Tibial nerve (tissue), 4 donors: ENCODE data around the gene KRTDAP. TPM values are rescaled to one million over a fixed set of nuclear protein-coding genes. Genes with fewer than 3 reads are reported as not detected.

ENCODE experiments used
- DNase-seq, 2 donors: peaks; one replicate each; pipeline ENCODE4 v3.0.0-alpha.2; 2019; ENCODE audit warnings: low spot score in 2 of 2
- H3K27ac ChIP-seq, 4 donors: fragments of 200-600 bp; sonication (generic) in 3 of 4; one replicate each; pipeline ENCODE4 v1.5.1; 2017 to 2019; ENCODE audit warnings: mild to moderate bottlenecking in 1 of 4
- H3K27me3 ChIP-seq, 2 donors: fragments of 200-600 bp; sonication (generic) in 1 of 2; one replicate each; pipeline versions ENCODE4 v1.5.1 to v1.6.0; 2017 to 2019
- H3K36me3 ChIP-seq, 3 donors: fragments of 200-600 bp; sonication (generic); one replicate each; pipeline ENCODE4 v1.5.1; 2018 to 2019
- H3K4me1 ChIP-seq, 4 donors: fragments of 200-600 bp; sonication (generic) in 3 of 4; one replicate each; pipeline ENCODE4 v1.5.1; 2017 to 2019
- H3K4me3 ChIP-seq, 4 donors: fragments of 200-600 bp; sonication (generic) in 3 of 4; one replicate each; pipeline ENCODE4 v1.5.1; 2017 to 2019; ENCODE audit warnings: mild to moderate bottlenecking in 1 of 4, moderate library complexity in 1 of 4
- H3K9me3 ChIP-seq, 4 donors: fragments of 200-600 bp; sonication (generic) in 3 of 4; one replicate each; pipeline ENCODE4 v1.5.1; 2017 to 2019
- EP300 ChIP-seq, 2 donors: sonication (generic); formaldehyde crosslinking; IDR thresholded peaks; one replicate each; pipeline ENCODE4 v1.6.1; 2017; ENCODE audit warnings: antibody characterized with exemption in 2 of 2, mild to moderate bottlenecking in 1 of 2
- POLR2A ChIP-seq, 2 donors: fragments of 450-650 bp; IDR thresholded peaks; one replicate each; pipeline ENCODE4 v1.6.1; 2017; ENCODE audit warnings: antibody characterized with exemption in 2 of 2, mild to moderate bottlenecking in 2 of 2, moderate library complexity in 2 of 2
- WGBS, 2 donors: methylation state at CpG; one replicate each; pipeline ENCODE4 v1.1.5; 2018; 5-methylcytosine and 5-hydroxymethylcytosine counted together
- total RNA-seq, 4 donors: library from RNA; depleted of rRNA; stranded (reverse); fragments of >200 nt; gene quantifications; one replicate each; pipeline ENCODE4 v1.1.0, GENCODE V29; 2016
- TF ChIP-seq, protein P1 (sequence below), 5 experiments: fragments of 200-600 bp in 3 of 5; fragments of 450-650 bp in 2 of 5; sonication (generic) in 3 of 5; IDR thresholded peaks; one replicate each; pipeline ENCODE4 v1.5.1; 2016 to 2019; ENCODE audit warnings: antibody characterized with exemption in 5 of 5, mild to moderate bottlenecking in 3 of 5, moderate library complexity in 2 of 5

KRTDAP gene
- total RNA-seq, 4 donors from 2014 or later = not detected

DNA sequence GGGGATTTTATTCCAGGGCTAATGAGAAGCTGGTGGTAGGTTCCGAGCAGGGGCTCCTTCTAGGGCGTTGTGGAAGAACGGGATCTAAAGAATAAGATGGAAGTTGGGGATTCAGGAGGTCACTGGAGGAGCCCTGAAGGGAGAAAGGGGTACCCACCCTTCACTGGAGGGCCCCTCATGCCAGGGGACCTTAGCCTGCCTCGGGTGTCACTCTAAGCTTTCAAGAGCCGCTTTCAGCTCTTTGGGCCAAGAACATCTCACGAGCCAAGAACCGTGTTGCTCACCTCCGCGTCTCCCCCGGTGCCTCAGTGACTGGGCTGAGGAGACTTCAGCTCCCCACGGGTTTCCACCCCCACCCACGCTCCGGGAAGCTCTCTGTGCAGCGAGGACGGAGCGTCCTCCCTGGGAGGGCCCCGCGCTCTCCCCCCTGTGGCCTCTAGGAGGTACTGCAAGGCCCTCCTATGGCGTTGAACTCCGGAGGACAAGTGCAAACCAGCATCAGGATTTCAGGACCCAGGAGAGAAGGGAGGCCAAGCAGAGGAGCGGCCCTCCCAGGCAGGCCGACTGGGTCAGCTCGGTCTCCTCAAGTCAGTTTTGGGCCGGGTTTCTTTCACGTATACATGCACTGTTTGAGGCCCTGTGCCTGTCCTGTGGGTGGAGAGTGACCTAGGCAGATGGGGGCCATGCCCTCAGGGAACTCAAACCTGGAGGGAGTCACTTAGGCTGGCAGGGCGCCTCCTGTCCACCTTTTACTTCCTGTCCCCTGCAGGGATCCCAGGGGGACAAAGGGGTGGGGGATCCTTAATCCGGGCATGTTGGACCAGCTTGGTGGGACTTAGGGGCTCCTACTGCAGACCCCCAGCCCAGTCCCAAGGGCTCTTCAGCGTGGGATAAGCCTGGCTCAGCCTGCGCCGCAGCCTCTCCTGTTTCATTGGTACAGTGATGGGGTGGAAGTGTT lies 5.1 kb upstream of the KRTDAP start:
- no peak overlapping the region for H3K27ac ChIP-seq
- H3K4me1 ChIP-seq = peaks cover 0 to 7% (median 2%) of the 10 kb centered on the region in 4 donors
- no peaks in the 10 kb centered on the region for H3K9me3 ChIP-seq
- no peak overlapping the region for H3K4me3 ChIP-seq
- WGBS, 2 donors = 20 to 29% methylated on average over 21 to 28 of the region's 30 CpGs
- DNase-seq = peak in 1 of 2 donors; percentile 48
- peaks cover 0 to 21% of the 10 kb centered on the region in 2 donors for H3K27me3 ChIP-seq
- TF ChIP-seq POLR2A (IDR thresholded peaks at IDR 0.05) = no peak
- TF ChIP-seq, protein P1, sequence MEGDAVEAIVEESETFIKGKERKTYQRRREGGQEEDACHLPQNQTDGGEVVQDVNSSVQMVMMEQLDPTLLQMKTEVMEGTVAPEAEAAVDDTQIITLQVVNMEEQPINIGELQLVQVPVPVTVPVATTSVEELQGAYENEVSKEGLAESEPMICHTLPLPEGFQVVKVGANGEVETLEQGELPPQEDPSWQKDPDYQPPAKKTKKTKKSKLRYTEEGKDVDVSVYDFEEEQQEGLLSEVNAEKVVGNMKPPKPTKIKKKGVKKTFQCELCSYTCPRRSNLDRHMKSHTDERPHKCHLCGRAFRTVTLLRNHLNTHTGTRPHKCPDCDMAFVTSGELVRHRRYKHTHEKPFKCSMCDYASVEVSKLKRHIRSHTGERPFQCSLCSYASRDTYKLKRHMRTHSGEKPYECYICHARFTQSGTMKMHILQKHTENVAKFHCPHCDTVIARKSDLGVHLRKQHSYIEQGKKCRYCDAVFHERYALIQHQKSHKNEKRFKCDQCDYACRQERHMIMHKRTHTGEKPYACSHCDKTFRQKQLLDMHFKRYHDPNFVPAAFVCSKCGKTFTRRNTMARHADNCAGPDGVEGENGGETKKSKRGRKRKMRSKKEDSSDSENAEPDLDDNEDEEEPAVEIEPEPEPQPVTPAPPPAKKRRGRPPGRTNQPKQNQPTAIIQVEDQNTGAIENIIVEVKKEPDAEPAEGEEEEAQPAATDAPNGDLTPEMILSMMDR (IDR thresholded peaks at IDR 0.05) = peak; percentile 92 to 99 (median 96)
- no peaks in the 10 kb centered on the region for H3K36me3 ChIP-seq

- TF ChIP-seq POLR2A (IDR thresholded peaks at IDR 0.05) (no peak), EP300 (IDR thresholded peaks at IDR 0.05) (no peak)
- TF ChIP-seq, protein P1 (IDR thresholded peaks at IDR 0.05) = no peak
- 78 to 80% methylated on average over 7 to 9 of the region's 9 CpGs for WGBS, 2 donors
Measured at GRCh38 chr19:35493971-35494370, 3.7 kb upstream of the KRTDAP start.

GRCh38 chr19:35491836-35492360 lies 1.6 kb upstream of the KRTDAP start:
- H3K4me1 ChIP-seq = peaks cover 0 to 7% (median 2%) of the 10 kb centered on the region in 4 donors
- H3K27me3 ChIP-seq = peaks cover 0 to 33% of the 10 kb centered on the region in 2 donors
- TF ChIP-seq EP300 (IDR thresholded peaks at IDR 0.05) (no peak), POLR2A (IDR thresholded peaks at IDR 0.05) (no peak)
- TF ChIP-seq, protein P1 (IDR thresholded peaks at IDR 0.05) = no peak
- no peak for DNase-seq
- H3K4me3 ChIP-seq = no peak overlapping the region
- no peaks in the 10 kb centered on the region for H3K36me3 ChIP-seq
- H3K27ac ChIP-seq = no peak overlapping the region
- 87 to 90% methylated on average over 8 to 9 of the region's 9 CpGs for WGBS, 2 donors
- no peaks in the 10 kb centered on the region for H3K9me3 ChIP-seq

More at GRCh38 chr19:35493971-35494370, 3.7 kb upstream of the KRTDAP start:
- Histone ChIP-seq H3K27me3 (peaks cover 0 to 33% of the 10 kb centered on the region in 2 donors), H3K4me1 (peaks cover 0 to 7% (median 2%) of the 10 kb centered on the region in 4 donors), H3K9me3 (no peaks in the 10 kb centered on the region), H3K4me3 (no peak overlapping the region), H3K27ac (no peak overlapping the region), H3K36me3 (no peaks in the 10 kb centered on the region)
- no peak for DNase-seq

- DNase-seq = no peak
- no peaks in the 10 kb centered on the region for H3K9me3 ChIP-seq
- H3K27ac ChIP-seq = no peak overlapping the region
- no peak for TF ChIP-seq EP300 (IDR thresholded peaks at IDR 0.05)
- no peak for TF ChIP-seq POLR2A (IDR thresholded peaks at IDR 0.05)
- 76 to 80% methylated on average over 16 of the region's 16 CpGs for WGBS, 2 donors
- no peaks in the 10 kb centered on the region for H3K36me3 ChIP-seq
- H3K27me3 ChIP-seq = peaks cover 0 to 33% of the 10 kb centered on the region in 2 donors
- no peak overlapping the region for H3K4me3 ChIP-seq
- H3K4me1 ChIP-seq = no peaks in the 10 kb centered on the region
Measured at GRCh38 chr19:35488677-35489076, 1.6 kb downstream of the KRTDAP start.

DNA sequence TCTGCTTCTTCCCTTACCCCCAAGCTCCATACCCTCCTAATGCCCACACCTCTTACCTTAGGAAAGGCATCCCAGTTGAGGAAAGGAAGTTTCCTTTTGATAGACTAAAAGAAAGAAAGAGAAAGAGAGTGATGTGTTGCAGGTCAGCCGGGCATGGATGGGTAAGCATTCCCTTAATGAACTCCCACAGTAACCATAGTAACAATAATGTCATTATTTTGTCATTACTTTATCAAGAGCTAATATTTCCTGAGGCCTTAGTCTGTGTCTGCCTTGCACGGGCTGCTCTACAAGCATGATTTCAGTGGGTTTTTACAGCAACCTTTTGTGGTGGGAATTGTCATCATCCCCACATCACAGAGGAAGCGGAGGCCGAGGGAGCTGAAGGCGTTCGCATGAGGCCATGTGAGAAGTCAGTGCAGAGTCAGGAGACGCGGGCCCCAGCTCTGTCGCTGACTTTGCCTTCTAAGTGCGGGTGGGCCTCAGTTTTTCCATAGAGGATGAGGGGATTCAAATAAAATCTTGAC lies 2.5 kb downstream of the KRTDAP start:
- no peaks in the 10 kb centered on the region for H3K4me1 ChIP-seq
- TF ChIP-seq EP300 (IDR thresholded peaks at IDR 0.05) = no peak
- no peak for TF ChIP-seq POLR2A (IDR thresholded peaks at IDR 0.05)
- TF ChIP-seq, protein P1 (IDR thresholded peaks at IDR 0.05) = no peak
- no peak for DNase-seq
- no peaks in the 10 kb centered on the region for H3K36me3 ChIP-seq
- peaks cover 0 to 33% of the 10 kb centered on the region in 2 donors for H3K27me3 ChIP-seq
- no peak overlapping the region for H3K27ac ChIP-seq
- WGBS, 2 donors = 84% methylated on average over 10 of the region's 10 CpGs
- no peak overlapping the region for H3K4me3 ChIP-seq
- H3K9me3 ChIP-seq = no peaks in the 10 kb centered on the region
